Brain pericyte (primary cell): ENCODE data around the gene SLC2A13.
"Not testable (repeated sequence)": the region's sequence is repeated elsewhere in the genome, so short reads cannot be mapped to it uniquely, and the experiment has no call there.

Experiments
- DNase-seq: peaks from one replicate; pipeline ENCODE4 v3.0.0-alpha.2; 2012; ENCODE audit warnings: low read depth, low spot score

SLC2A13 gene

DNA sequence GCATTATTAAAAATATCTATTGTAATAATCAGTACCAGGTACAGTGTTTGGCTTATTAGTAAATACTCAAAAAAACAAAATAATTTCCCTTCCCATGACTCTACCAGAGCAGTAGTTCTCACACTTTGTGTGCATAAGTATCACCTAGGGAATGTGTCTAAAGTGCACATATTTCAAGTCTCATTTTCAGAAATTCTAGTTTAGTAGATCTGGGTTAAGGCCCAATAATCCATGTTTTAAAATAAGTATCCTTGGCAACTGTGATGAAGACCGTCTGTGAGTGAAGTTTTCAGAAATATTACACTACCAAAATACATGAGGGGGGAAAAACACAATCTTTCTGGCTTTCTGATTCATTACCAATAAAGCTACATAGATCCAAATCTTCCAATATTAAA lies 237.6 kb downstream of the SLC2A13 start:
- DNase-seq: no peak

- no peak for DNase-seq
Observed at GRCh38 chr12:39867631-39868327, 238.1 kb downstream of the SLC2A13 start.

GRCh38 chr12:39866135-39866534 lies 239.7 kb downstream of the SLC2A13 start:
- no peak for DNase-seq

DNA sequence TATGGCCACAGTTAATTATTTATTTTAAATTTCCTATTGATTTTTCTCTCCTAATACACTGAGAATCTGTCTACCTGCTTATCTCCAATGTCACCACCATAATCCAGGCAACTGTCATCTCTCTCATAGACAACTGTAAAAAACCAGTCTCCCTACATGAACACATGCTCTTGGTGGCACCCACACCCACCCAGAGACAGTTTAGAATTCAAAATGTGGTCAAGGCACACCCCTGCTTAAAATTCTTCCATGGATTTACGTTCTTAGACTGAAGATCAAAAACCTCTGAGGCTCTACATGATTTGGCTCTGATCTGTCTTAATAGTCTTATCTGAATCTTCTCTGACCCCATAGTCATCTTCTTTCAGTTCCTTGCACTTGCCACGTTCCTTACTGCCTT lies 245.2 kb downstream of the SLC2A13 start:
- no peak for DNase-seq

DNA sequence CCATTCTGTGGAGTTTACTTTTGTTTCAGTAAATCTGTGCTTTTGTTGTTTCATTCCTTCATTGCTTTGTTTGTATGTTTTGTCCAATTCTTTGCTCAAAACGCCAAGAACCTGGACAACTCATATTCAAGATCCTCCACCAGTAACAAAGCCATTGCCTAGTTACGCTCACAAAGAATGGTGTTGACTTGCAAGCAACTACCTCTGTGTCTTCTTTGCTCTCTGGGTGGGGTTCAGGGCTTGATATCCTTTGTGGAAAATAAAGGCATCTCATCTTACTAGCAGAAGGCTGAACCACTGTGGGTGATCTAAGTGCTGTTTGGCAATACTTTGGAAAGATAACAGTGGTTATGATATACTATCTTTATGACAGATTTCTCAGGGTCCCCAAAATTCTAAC lies 252.9 kb downstream of the SLC2A13 start:
- DNase-seq: no peak

DNA sequence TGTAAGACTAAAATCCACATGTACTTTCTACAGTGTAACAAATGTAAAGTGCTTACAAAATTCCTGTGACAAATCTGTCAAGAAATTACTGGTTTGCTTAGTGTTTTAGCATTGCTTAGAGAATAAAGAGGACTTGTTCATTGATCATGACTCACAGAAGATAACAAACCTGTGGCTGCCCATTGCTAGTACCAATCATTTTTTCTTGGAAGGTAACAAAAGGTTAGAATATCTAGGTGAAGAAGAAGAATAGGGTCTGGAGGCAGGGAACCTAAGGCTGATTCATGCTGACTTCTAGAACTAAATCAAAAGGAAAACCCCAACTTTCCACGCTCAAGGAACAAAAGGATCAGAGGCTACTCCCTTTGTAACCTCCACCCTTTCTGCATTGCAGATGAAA lies 253.5 kb downstream of the SLC2A13 start:
- DNase-seq: no peak

DNA sequence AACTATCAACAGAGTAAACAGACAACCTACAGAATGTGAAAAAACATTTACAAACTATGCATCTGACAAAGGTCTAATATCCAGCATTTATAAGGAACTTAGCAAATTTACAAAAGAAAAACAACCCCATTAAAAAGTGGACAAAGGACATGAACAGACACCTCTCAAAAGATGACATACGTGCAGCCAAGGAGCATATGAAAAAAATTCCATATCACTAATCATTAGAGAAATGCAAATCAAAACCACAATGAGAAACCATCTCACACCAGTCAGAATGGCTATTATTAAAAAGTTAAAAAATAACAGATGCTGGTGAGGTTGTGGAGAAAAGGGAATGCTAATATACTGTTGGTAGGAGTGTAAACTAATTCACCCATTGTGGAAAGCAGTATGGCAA lies 257.7 kb downstream of the SLC2A13 start:
- not testable (repeated sequence) for DNase-seq

DNA sequence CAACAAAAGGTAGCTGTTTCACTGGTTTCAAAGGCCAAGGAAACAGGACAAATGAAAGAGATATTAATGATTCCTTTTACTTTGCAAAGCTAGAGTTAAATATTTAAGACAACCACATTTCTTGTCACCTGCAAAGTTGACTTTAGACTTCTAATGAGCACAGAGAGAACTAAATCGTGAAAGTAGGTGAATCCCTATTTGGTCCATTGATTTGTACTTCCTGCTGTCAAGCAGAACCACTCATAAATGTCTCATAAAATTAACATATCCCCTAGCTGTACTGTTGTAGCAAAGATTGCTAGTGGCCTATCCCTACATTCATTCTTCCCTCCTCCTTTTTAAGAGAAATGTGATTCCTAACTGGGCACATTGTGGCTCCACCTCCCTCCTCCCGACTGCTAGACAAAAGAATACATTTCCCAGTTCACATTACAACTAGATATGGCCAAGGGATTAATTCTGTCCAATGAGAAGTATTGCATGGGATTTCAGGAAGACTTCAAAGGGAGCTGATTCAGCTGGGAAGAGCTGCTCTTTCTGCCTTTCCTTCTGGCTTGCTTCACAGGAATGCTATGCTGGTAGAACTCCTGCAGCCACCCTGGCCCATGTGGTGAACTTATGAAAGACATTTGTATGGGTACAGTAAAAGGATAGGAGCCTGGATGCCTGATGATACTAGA lies 258.8 kb downstream of the SLC2A13 start:
- DNase-seq: no peak

DNA sequence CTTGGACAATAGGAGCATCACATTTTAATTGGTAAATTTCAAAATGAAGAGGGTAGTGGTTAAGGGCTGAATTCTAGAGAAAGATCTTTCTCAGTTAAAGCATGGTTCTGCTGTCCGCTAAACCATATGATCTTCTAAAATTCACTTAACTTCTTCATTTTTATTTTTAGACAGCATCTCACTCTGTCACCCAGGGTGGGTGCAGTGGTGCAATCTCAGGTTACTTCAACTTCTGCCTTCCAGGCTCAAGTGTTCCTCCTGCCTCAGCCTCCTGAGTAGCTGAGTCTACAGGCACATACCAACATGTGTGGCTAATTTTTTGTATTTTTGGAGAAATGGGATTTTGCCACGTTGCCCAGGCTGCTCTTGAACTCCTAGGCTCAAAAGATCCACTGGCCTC lies 259.6 kb downstream of the SLC2A13 start:
- no peak for DNase-seq

DNA sequence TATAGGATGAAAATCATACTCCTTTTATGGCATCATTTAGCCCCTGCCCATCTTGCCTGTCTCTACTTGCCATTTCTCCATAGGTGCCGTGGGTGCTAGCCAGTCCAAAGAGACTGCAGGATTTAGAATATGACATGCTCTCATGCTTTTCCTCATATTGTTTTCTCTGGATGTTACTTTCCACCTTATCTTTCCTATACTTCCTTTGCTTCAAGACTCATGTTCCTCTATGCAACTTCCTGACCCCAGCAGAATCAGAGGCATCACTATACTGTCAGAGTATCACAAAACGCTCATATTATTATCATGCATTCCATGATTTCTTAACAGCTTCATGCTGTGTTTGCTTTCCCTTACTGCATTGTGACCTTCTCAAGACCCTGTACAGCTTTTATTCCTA lies 265.5 kb downstream of the SLC2A13 start:
- no peak for DNase-seq

- no peak for DNase-seq
Observed at GRCh38 chr12:39839072-39839471, 266.8 kb downstream of the SLC2A13 start.

- no peak for DNase-seq
Observed at GRCh38 chr12:39835517-39836489, 270.1 kb downstream of the SLC2A13 start.

GRCh38 chr12:39831587-39832315 lies 274.1 kb downstream of the SLC2A13 start:
- no peak for DNase-seq

- DNase-seq: no peak
Observed at GRCh38 chr12:39830852-39831520, 274.9 kb downstream of the SLC2A13 start.

DNA sequence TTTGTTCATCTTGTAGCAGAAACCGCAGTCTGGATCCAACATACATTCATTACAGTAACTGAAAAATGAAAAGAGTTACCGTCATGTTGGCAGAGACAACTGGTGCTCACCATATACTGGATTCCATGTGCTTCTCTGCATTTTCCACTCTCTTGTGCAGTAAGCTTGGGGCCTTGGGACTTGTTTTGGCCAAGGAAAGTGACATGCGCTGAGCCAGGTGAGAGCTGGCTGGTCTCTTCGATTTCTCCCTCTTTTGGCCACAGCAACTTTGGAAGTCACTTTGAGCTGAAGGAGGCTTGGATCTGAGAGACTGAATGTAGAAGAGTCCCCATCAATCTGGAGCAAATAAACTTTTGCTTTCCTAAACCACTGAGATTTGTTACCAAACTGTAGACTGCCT lies 275.7 kb downstream of the SLC2A13 start:
- DNase-seq: no peak

DNA sequence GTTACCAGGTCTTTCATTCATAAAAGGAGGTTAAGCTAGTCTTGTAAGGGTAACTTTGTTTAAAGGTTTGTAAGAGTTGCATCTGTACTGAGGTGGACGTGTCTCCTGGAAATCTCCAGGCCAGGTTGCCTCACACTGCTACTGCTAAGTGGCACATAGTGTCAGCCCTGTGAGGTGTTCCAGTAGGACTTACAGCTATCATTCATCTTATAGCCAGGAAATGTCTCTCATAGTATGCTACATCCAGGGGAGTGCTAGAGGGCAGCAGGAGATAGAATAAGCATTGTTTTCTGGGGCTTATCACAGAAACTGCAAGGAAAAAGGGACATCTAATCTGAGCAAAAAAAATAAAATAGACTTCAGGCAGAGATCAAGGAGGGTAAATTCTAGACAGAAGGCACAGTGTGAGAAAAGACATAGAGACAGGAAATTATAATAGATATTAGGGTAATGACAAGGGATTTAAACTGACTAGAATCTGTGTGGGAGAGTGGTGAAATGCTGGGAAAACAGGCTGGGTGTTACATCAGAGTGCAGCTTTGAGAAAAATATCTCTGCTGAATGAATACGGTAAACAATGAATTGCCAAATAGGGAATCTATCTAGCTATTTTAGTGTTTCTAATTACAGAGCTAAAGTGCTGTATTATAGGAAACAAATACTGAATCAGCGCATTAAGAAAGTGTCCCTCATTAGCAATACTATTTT lies 281.2 kb downstream of the SLC2A13 start:
- DNase-seq: no peak

- no peak for DNase-seq
Observed at GRCh38 chr12:39816671-39817185, 289.2 kb downstream of the SLC2A13 start.

DNA sequence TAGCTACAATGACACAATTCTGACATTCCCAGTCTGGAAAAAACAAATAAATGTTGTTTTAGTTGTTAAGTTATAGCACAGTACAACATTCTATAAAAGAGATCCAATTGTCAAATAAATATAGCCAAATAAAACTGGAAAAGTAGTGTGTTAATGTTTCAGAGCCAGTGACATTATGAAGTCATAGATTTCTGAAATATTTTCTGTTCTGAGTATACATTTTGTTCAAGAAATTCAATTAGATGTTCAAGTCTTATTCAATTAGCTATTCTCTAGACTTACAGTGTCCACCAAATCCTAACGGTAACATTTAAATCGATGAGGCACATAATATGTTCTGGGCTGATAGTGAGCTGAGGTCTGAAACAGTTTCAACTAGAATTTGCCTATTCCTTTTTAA lies 290.1 kb downstream of the SLC2A13 start:
- no peak for DNase-seq

GRCh38 chr12:39814626-39815025 lies 291.3 kb downstream of the SLC2A13 start:
- DNase-seq: no peak

DNA sequence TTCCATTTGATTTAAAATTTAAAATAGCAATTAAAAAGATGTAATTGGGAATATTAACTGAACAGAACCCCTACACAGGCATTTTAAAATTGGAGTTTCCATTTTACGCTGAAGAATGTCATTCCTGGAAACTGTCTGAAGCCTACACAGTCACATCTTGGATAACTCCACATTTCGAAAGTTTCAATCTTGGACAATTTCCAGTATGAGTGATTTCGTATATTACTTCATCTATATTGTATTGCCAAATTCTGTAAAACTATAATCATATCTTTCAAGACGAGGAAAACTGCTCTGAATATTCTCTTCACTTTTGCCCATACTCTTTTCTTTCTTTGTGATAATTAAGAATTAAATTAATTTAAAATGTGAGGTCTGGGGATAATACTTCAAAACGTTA lies 292.1 kb downstream of the SLC2A13 start:
- no peak for DNase-seq
